ENCODE results near the gene LIPC. TPM values are rescaled to one million over a fixed set of nuclear protein-coding genes. Genes with fewer than 3 reads are reported as not detected.

The LIPC gene
- total RNA-seq, 1 donor from 2014 or later: not detected

- Mint-ChIP-seq H3K4me1 (ENCODE audit: unreplicated experiment) (peaks cover 10% of the 10 kb centered on the region), H3K36me3 (ENCODE audit: unreplicated experiment) (no peaks in the 10 kb centered on the region), H3K27me3 (ENCODE audit: unreplicated experiment) (peaks cover 2% of the 10 kb centered on the region), H3K9me3 (ENCODE audit: unreplicated experiment) (no peaks in the 10 kb centered on the region), H3K4me3 (ENCODE audit: unreplicated experiment) (no peak overlapping the region), H3K27ac (ENCODE audit: unreplicated experiment) (no peak overlapping the region)
- TF ChIP-seq, protein P1, sequence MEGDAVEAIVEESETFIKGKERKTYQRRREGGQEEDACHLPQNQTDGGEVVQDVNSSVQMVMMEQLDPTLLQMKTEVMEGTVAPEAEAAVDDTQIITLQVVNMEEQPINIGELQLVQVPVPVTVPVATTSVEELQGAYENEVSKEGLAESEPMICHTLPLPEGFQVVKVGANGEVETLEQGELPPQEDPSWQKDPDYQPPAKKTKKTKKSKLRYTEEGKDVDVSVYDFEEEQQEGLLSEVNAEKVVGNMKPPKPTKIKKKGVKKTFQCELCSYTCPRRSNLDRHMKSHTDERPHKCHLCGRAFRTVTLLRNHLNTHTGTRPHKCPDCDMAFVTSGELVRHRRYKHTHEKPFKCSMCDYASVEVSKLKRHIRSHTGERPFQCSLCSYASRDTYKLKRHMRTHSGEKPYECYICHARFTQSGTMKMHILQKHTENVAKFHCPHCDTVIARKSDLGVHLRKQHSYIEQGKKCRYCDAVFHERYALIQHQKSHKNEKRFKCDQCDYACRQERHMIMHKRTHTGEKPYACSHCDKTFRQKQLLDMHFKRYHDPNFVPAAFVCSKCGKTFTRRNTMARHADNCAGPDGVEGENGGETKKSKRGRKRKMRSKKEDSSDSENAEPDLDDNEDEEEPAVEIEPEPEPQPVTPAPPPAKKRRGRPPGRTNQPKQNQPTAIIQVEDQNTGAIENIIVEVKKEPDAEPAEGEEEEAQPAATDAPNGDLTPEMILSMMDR (IDR thresholded peaks at IDR 0.05): no peak
- no peak for DNase-seq (ENCODE audit: extremely low spot score, unreplicated experiment)
Observed at GRCh38 chr15:58565619-58566018, 133.8 kb downstream of the LIPC start.

GRCh38 chr15:58566029-58566428 is 134.2 kb downstream of the LIPC start:
- TF ChIP-seq, protein P1 (IDR thresholded peaks at IDR 0.05): no peak
- peaks cover 2% of the 10 kb centered on the region for H3K27me3 Mint-ChIP-seq (ENCODE audit: unreplicated experiment)
- no peak overlapping the region for H3K4me3 Mint-ChIP-seq (ENCODE audit: unreplicated experiment)
- no peak overlapping the region for H3K27ac Mint-ChIP-seq (ENCODE audit: unreplicated experiment)
- H3K4me1 Mint-ChIP-seq (ENCODE audit: unreplicated experiment): peaks cover 8% of the 10 kb centered on the region
- no peaks in the 10 kb centered on the region for H3K36me3 Mint-ChIP-seq (ENCODE audit: unreplicated experiment)
- H3K9me3 Mint-ChIP-seq (ENCODE audit: unreplicated experiment): no peaks in the 10 kb centered on the region
- DNase-seq (ENCODE audit: extremely low spot score, unreplicated experiment): peak; percentile 27

- Mint-ChIP-seq H3K36me3 (ENCODE audit: unreplicated experiment) (no peaks in the 10 kb centered on the region), H3K9me3 (ENCODE audit: unreplicated experiment) (no peaks in the 10 kb centered on the region), H3K4me3 (ENCODE audit: unreplicated experiment) (no peak overlapping the region), H3K27ac (ENCODE audit: unreplicated experiment) (peak overlapping the region; percentile 36), H3K4me1 (ENCODE audit: unreplicated experiment) (peaks cover 8% of the 10 kb centered on the region), H3K27me3 (ENCODE audit: unreplicated experiment) (peaks cover 2% of the 10 kb centered on the region)
- TF ChIP-seq, protein P1 (IDR thresholded peaks at IDR 0.05): no peak
- peak; percentile 44 for DNase-seq (ENCODE audit: extremely low spot score, unreplicated experiment)
Observed at GRCh38 chr15:58568157-58568571, 136.4 kb downstream of the LIPC start.

DNA sequence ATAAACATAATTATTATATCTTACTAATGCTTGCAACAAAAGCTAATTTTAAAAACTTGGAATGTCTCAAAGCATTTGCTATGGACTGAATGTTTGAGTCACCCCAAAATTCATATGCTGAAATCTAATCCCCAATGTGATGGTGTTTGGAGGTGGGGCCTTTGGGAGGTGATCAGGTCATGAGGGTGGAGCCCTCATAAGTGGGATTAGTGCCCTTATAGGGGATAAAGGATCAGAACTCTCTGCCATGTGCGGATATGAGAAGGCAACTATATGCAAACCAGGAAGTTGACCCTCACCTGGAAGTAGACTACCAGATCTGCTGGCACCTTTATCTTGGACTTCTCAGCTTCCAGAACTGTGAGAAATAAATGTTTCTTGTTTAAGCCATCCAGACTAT is 137.7 kb downstream of the LIPC start:
- no peak overlapping the region for H3K4me3 Mint-ChIP-seq (ENCODE audit: unreplicated experiment)
- H3K27me3 Mint-ChIP-seq (ENCODE audit: unreplicated experiment): no peaks in the 10 kb centered on the region
- no peak for DNase-seq (ENCODE audit: extremely low spot score, unreplicated experiment)
- H3K36me3 Mint-ChIP-seq (ENCODE audit: unreplicated experiment): no peaks in the 10 kb centered on the region
- H3K27ac Mint-ChIP-seq (ENCODE audit: unreplicated experiment): no peak overlapping the region
- no peaks in the 10 kb centered on the region for H3K9me3 Mint-ChIP-seq (ENCODE audit: unreplicated experiment)
- peaks cover 8% of the 10 kb centered on the region for H3K4me1 Mint-ChIP-seq (ENCODE audit: unreplicated experiment)
- TF ChIP-seq, protein P1 (IDR thresholded peaks at IDR 0.05): no peak

DNA sequence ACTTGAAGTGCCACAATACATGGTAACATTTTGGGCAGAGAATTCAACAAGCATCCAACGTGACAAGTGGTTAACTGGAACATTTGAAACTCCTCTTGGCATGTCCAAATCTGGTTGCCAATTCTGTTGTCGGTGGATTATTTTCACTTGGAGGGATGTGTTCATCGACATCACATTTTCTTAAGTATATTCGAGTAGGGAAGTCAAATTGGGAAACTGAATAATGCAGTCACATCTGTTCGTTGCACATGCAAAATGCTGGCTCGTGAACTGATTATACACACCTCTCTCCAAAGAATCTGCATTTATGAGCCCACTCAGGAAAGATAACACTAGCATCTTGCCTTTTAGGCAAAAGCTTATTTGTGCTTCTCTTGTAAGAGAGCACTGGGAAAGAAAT is 139.7 kb downstream of the LIPC start:
- Mint-ChIP-seq H3K4me3 (ENCODE audit: unreplicated experiment) (no peak overlapping the region), H3K4me1 (ENCODE audit: unreplicated experiment) (peaks cover 8% of the 10 kb centered on the region), H3K27ac (ENCODE audit: unreplicated experiment) (no peak overlapping the region), H3K36me3 (ENCODE audit: unreplicated experiment) (no peaks in the 10 kb centered on the region), H3K27me3 (ENCODE audit: unreplicated experiment) (no peaks in the 10 kb centered on the region), H3K9me3 (ENCODE audit: unreplicated experiment) (no peaks in the 10 kb centered on the region)
- no peak for DNase-seq (ENCODE audit: extremely low spot score, unreplicated experiment)
- TF ChIP-seq, protein P1 (IDR thresholded peaks at IDR 0.05): no peak
